ENCODE data around the gene LILRA5. TPM values are rescaled to one million over a fixed set of nuclear protein-coding genes. Genes with fewer than 3 reads are reported as not detected.
"Not testable (repeated sequence)": the region's sequence is repeated elsewhere in the genome, so short reads cannot be mapped to it uniquely, and the experiment has no call there.

Gene LILRA5
- total and polyA plus RNA-seq, 9 donors, result 0.33 to 4.6 (median 0.82) TPM; not detected in 1

DNA sequence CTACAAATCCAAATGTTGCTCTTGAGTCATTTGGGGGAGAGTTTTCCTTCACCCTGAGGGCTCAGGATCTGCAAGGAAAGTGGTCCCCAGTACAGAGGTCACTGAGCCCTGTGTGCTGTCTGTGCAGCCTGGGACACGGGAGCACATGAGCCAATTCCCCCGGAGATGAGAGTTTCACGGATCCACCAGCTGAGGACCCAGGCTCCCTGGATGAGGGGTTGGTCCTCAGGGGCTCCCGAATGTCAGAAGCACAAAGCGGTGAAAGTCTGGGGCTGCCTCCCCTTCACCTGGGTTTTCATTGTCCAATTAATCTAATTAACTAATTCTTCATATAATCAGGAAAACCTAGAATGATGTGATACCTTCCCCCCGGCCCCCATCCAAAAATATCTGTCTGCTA, 18.4 kb downstream of the LILRA5 start:
- WGBS, 3 donors, result 80 to 84% (median 83%) methylated on average over 6 of the region's 6 CpGs
- no peaks in the 10 kb centered on the region for H3K36me3 ChIP-seq
- DNase-seq, result no peak
- no peaks in the 10 kb centered on the region for H3K27me3 ChIP-seq
- intact Hi-C loops (cut with DNase I), result no loop called here
- TF ChIP-seq, protein P1, sequence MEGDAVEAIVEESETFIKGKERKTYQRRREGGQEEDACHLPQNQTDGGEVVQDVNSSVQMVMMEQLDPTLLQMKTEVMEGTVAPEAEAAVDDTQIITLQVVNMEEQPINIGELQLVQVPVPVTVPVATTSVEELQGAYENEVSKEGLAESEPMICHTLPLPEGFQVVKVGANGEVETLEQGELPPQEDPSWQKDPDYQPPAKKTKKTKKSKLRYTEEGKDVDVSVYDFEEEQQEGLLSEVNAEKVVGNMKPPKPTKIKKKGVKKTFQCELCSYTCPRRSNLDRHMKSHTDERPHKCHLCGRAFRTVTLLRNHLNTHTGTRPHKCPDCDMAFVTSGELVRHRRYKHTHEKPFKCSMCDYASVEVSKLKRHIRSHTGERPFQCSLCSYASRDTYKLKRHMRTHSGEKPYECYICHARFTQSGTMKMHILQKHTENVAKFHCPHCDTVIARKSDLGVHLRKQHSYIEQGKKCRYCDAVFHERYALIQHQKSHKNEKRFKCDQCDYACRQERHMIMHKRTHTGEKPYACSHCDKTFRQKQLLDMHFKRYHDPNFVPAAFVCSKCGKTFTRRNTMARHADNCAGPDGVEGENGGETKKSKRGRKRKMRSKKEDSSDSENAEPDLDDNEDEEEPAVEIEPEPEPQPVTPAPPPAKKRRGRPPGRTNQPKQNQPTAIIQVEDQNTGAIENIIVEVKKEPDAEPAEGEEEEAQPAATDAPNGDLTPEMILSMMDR (IDR thresholded peaks at IDR 0.05), result no peak
- TF ChIP-seq POLR2A (IDR thresholded peaks at IDR 0.05), result no peak
- TF ChIP-seq EP300 (IDR thresholded peaks at IDR 0.05), result no peak
- H3K9me3 ChIP-seq, result no peaks in the 10 kb centered on the region
- H3K4me3 ChIP-seq, result no peak overlapping the region
- H3K27ac ChIP-seq, result no peak overlapping the region
- no peaks in the 10 kb centered on the region for H3K4me1 ChIP-seq (ENCODE audit: insufficient read depth)

DNA sequence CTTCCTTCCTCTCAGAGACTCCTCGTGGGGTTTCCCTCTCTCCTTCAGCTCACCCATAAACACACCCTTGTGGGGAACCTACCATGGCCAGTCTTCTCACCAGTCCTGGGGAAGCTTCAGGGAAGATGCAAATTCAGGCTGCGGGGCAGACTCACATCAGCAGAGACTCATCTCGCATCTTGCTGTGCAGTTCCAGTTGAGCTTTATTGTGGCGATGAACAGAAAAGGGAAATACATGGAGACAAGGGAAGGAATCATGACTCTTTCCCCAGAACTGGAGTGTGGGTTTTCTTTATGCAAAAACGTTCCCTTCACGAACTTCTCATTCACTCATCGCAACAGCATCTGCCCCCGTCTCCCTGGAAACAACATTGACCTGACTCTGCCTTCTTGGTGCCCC, 23.8 kb downstream of the LILRA5 start:
- H3K36me3 ChIP-seq; H3K27ac ChIP-seq; DNase-seq; H3K27me3 ChIP-seq; H3K4me1 ChIP-seq (ENCODE audit: insufficient read depth); H3K4me3 ChIP-seq; H3K9me3 ChIP-seq: not testable (repeated sequence)
- intact Hi-C loops (cut with DNase I), result loop anchor here in 1 of 4 donors (5.0 kb wide), 1 partner anchor 677 kb away; no protein-coding TSS in a partner anchor
- WGBS, 3 donors, result 54 to 69% (median 65%) methylated on average over 8 of the region's 8 CpGs

DNA sequence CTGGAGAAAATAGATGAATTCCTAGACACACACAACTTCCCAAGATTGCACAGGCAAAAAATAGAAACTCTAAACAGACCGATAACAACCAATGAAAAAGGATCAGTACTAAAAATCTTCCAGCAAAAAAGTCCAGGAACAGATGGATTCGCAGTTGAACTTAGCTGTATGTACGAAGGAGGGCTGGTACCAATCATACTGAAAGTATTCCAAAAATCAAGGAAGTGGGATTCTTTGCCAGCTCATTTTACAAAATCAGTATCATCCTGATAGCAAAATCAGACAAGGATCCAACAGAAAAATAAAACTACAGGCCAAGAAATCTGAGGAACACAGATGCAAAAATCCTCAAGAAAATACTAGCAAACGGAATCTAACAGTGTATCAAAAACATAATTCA, 25.5 kb downstream of the LILRA5 start:
- no peak overlapping the region for H3K27ac ChIP-seq
- no peaks in the 10 kb centered on the region for H3K4me1 ChIP-seq (ENCODE audit: insufficient read depth)
- no peaks in the 10 kb centered on the region for H3K36me3 ChIP-seq
- no peak for DNase-seq
- WGBS, 3 donors, result 55 to 56% (median 55%) methylated on average over 4 of the region's 4 CpGs
- H3K9me3 ChIP-seq, result no peaks in the 10 kb centered on the region
- no peak overlapping the region for H3K4me3 ChIP-seq
- TF ChIP-seq, protein P1 (IDR thresholded peaks at IDR 0.05), result no peak
- TF ChIP-seq POLR2A (IDR thresholded peaks at IDR 0.05) (no peak), EP300 (IDR thresholded peaks at IDR 0.05) (no peak)
- intact Hi-C loops (cut with DNase I), result loop anchor here in 1 of 4 donors (5.0 kb wide), 1 partner anchor 675 kb away; no protein-coding TSS in a partner anchor
- H3K27me3 ChIP-seq, result no peaks in the 10 kb centered on the region

DNA sequence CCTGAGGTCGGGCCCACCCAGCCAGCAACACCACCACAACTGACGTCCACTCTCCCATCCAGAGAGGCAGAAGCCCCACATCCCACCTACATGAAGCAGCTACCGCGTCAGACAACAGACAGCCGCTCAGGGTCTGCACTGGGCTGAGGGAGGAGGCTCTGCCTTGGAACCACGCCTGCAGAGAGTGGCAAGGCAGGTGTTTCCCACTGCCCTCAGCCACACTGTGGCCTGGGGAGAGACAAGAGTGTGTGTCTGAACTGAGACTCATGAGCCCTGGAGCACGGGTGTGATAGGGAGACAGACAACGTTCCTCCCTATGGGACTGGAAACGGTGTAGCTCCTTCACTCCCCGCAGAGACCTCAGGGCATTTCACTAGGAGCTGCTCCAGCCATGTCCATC, 26.7 kb downstream of the LILRA5 start:
- H3K27me3 ChIP-seq; H3K4me3 ChIP-seq; H3K4me1 ChIP-seq (ENCODE audit: insufficient read depth); DNase-seq; H3K27ac ChIP-seq; H3K36me3 ChIP-seq; H3K9me3 ChIP-seq: not testable (repeated sequence)
- 61 to 74% (median 69%) methylated on average over 5 to 9 of the region's 10 CpGs for WGBS, 3 donors
- intact Hi-C loops (cut with DNase I), result loop anchor here in 1 of 4 donors (5.0 kb wide), 1 partner anchor 674 kb away; no protein-coding TSS in a partner anchor

DNA sequence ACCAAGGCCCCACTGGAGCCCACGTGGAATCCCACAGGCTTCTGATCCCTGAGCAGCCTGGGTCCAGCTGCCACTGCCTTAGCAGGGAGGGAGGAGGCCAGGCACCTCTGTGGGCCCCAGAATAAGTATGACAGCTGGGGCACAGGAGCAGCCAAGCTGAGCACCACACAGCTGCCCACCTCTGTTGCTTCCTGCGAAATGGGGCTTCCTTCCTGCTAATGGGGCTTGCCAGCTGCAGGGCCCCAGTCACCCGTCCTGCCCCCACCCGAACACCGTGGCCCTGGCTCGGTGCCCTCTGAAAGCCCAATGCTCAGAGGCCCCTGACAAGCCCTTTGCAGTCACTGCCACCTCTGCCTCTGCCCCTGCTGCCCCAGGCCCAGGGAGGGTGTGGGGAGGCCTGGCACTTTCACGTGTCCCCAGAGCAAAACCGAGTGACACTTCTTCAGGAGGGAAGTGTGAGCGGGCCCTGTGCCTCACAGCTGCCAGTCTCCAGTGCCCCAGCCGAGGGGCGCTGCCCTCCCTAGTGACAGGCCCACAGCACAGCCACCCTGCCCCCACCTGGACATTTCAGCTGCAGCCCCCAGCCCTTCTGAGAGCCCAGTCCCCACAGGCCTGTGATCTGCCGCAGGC, 27.4 kb downstream of the LILRA5 start:
- H3K9me3 ChIP-seq; DNase-seq; H3K4me1 ChIP-seq (ENCODE audit: insufficient read depth); H3K36me3 ChIP-seq; H3K27ac ChIP-seq; H3K27me3 ChIP-seq; H3K4me3 ChIP-seq: not testable (repeated sequence)
- intact Hi-C loops (cut with DNase I), result loop anchor here in 1 of 4 donors (5.0 kb wide), 1 partner anchor 673 kb away; no protein-coding TSS in a partner anchor
- 74 to 88% (median 77%) methylated on average over 7 to 11 of the region's 12 CpGs for WGBS, 3 donors

DNA sequence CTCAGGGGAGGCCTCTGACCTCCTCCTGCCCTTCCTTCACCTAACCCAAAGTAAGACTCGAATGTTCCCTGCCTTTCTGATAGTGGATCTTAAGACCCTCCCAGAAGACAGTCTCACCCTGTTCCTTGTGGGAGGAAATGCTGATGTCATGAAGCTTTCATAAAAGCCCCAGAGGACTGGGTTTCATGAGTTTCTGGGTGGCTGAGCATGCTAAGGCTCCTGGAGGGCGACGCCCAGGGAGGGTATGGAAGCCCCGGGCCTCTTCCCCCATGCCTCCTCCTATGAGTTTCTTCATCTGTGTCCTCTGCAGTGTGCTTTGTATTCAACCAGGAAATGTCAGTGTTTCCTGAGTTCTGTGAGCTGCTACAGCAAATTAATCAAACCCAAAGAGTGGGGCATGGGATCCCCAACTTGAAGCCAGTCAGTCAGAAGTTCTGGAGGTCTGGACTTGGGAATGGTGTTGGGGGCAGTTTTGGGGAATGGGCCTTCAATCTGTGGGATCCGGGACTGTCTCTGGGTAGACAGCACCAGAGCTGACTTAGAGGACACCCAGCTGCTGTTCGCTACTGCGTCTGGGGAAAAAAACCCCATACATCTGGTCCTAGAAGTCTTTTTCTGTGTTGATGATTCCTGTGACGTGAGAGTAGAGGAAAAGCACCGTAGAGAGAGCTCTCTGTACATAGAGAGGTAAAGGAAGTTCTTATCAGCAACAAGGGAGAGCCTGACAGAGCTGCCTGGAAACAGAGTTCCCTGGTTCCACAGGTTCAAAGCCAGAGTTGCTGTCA, 30.1 kb downstream of the LILRA5 start:
- Histone ChIP-seq H3K27me3 (no peaks in the 10 kb centered on the region), H3K4me1 (ENCODE audit: insufficient read depth) (no peaks in the 10 kb centered on the region), H3K9me3 (no peaks in the 10 kb centered on the region), H3K27ac (no peak overlapping the region), H3K4me3 (no peak overlapping the region), H3K36me3 (no peaks in the 10 kb centered on the region)
- no peak for DNase-seq
- intact Hi-C loops (cut with DNase I), result loop anchor here in 1 of 4 donors (5.0 kb wide), 1 partner anchor 349 kb away; the partner anchor contains the start of gene LILRB1
- whole genome bisulfite sequencing, 3 donors, result 62 to 63% (median 63%) methylated on average over 9 of the region's 9 CpGs
- no peak for TF ChIP-seq EP300 (IDR thresholded peaks at IDR 0.05)
- TF ChIP-seq, protein P1 (IDR thresholded peaks at IDR 0.05), result no peak
- TF ChIP-seq POLR2A (IDR thresholded peaks at IDR 0.05), result no peak

DNA sequence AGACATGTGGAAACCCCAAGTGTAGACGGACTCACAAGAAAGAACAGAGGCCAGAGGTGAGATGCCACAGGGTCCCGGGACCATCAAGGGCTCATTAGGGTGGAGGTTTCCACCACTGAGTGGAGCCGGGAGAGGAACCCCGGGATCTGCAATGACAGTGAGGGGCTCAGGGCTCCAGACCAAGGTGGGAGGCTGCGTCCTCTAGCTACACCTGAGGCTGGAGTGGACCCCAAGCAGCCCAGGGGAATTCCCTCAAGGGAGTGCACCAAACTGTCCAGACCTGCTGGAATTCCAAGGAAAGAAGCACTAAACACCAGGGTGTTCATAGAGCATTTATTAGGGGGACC, 31.3 kb downstream of the LILRA5 start:
- not testable (repeated sequence) for H3K27me3 ChIP-seq; H3K4me3 ChIP-seq; H3K27ac ChIP-seq; DNase-seq; H3K4me1 ChIP-seq (ENCODE audit: insufficient read depth); H3K9me3 ChIP-seq; H3K36me3 ChIP-seq
- 64 to 79% (median 67%) methylated on average over 5 of the region's 5 CpGs for WGBS, 3 donors
- intact Hi-C loops (cut with DNase I), result loop anchor here in 2 of 4 donors (2.0 to 5.0 kb wide), 2 partner anchors 305 to 351 kb away; partner anchors contain the start of gene LILRB1 (in 1 of the 2)

Measured in ovary (tissue), 9 donors.